Effector memory CD4-positive, alpha-beta T cell (primary cell): ENCODE results near the gene WDR86.

Experiments used
- DNase-seq, 3 donors: peaks; one replicate each; pipeline ENCODE4 v3.0.0-alpha.2; 2020
- H3K27ac ChIP-seq: 2 replicates; pipeline ENCODE4 v1.7.0; 2013; ENCODE audit warnings: mild to moderate bottlenecking, low read length, moderate library complexity; ENCODE audit not compliant: insufficient read depth, poor library complexity, severe bottlenecking
- H3K27me3 ChIP-seq: replicated peaks from 2 replicates; pipeline ENCODE4 v1.7.0; 2013; ENCODE audit warnings: mild to moderate bottlenecking, low read length; ENCODE audit not compliant: insufficient read depth, control insufficient read depth, poor library complexity, severe bottlenecking
- H3K36me3 ChIP-seq: 2 replicates; pipeline ENCODE4 v1.7.0; 2013; ENCODE audit warnings: mild to moderate bottlenecking, low read length, moderate library complexity; ENCODE audit not compliant: control insufficient read depth, insufficient read depth
- H3K4me1 ChIP-seq: 2 replicates; pipeline ENCODE4 v1.7.0; 2013; ENCODE audit warnings: low read length, mild to moderate bottlenecking; ENCODE audit not compliant: control insufficient read depth, insufficient read depth, poor library complexity, severe bottlenecking
- H3K4me3 ChIP-seq: 2 replicates; pipeline ENCODE4 v1.7.0; 2013; ENCODE audit warnings: low read length, low read depth, mild to moderate bottlenecking; ENCODE audit not compliant: insufficient read depth, poor library complexity, severe bottlenecking
- H3K9me3 ChIP-seq: 2 replicates; pipeline ENCODE4 v1.7.0; 2013; ENCODE audit warnings: mild to moderate bottlenecking, low read length, moderate library complexity; ENCODE audit not compliant: control insufficient read depth

WDR86 gene

DNA sequence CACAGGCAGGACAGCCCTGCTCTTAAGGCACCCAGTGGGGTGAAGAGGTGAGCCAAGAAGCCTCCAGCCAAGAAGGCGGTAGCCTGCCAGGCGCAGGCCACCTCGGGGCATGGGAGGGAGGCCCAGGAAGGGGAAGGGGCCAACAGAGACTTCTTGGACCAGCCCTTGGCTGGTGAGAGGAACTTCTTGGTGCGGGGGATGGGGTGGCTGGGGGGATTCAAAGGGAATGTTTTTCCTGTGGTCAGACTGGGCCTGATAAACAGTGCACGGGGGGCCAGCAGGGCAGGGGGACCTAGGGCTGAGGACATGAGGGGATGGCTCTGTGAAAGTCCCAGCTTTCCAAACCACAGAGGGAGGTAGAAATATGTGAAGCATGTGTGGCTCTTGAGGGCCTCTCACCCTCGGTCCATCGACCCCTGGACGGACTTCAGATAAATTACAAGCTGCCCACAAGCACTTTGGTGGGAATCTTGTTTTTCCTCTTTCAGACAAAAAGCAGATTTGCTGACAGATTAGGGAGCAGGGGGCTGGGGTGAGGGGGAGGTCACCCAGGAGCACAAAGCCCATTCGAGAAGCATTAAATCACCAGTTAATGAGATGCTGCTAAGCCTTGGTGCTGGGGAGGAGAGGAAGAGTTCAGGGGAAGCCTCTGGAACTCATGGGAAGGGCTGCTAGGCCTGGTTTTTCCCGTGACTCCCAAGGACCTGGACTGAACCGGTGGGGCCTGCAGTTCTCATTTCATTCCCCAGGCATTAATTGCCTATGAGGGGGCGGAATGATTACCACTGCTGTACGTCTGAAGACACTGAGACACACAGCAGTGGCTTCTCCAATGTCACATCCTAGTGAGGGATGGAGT is 18.8 kb upstream of the WDR86 start:
- no peak overlapping the region for H3K4me3 ChIP-seq
- no peaks in the 10 kb centered on the region for H3K36me3 ChIP-seq
- no peaks in the 10 kb centered on the region for H3K27me3 ChIP-seq
- H3K9me3 ChIP-seq: no peaks in the 10 kb centered on the region
- no peak for DNase-seq
- peaks cover 70% of the 10 kb centered on the region for H3K4me1 ChIP-seq
- peak overlapping the region; percentile 48 for H3K27ac ChIP-seq

DNA sequence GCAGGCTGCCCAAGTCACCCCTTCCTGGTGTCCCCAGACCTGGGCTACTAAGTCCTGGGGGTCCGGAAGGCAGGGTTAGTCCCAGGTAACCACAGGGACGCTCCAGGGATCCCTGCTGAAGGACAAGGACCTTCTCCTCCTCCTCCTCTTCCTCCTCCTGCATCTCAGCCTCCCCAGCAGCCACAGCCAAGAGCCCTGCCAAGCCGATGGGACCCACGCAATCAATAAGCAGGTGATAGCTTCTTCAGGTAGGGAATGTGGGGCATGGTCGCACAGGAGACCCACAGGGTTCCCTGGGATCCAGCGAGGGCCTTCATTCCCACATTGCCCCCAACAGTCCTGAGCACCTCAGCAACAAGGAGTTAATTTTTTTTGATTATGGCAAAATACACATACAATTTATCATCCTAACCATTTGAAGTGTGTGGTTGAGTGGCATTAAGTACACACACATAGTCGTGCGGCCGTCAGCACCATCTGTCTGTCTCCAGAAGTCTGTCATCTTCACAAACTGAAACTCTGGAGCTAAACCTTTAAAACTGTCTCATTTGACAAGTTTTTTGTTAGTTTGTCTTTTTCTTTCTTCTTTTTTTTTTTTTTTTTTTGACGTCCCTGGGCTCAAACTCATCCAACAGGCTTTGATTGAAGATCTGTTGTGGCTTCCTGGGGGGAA is 18.0 kb upstream of the WDR86 start:
- Histone ChIP-seq H3K4me3 (no peak overlapping the region), H3K36me3 (no peaks in the 10 kb centered on the region), H3K4me1 (peaks cover 62% of the 10 kb centered on the region), H3K9me3 (no peaks in the 10 kb centered on the region), H3K27me3 (no peaks in the 10 kb centered on the region), H3K27ac (peak overlapping the region; percentile 48)
- DNase-seq: no peak

DNA sequence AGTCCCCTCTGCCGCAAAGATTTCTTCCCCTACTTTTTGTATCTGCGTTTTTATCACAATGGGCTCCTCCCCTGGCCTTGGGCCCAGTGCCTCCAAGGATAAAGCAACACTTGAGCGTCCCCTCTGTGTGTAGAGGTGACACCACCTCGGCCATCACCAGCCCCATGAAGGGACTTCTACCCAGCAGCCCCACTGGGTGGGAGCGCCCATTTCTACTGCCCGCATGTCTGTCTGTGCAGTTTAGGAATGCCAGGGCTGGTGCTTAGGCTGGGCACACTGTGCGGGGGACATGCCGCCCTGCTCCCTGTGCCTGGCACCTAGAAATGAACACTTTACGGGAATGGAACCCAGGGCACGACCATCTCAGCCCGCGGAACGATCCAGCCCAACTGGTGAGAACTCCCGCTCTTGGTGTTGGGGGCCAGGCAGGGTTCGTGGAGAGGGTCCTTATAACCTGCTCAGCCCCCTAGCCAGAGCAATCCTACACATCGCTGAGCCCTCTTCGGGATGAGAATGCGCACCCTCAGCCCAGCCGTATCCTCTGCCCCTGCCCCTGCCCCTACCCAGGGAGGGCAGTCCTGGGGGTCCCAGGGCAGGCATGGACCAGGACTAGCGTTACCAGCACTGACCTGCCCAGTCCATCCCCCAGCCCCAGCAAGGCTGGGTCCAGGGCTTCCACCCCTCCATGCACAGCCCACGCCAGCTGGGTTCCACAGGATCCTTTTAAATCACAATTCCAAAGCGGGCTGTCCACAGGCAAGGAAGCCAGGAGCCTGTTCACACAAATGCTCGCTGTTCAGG is 17.3 kb upstream of the WDR86 start:
- no peaks in the 10 kb centered on the region for H3K36me3 ChIP-seq
- no peak overlapping the region for H3K27ac ChIP-seq
- DNase-seq: no peak
- H3K4me1 ChIP-seq: peaks cover 55% of the 10 kb centered on the region
- no peak overlapping the region for H3K4me3 ChIP-seq
- no peaks in the 10 kb centered on the region for H3K27me3 ChIP-seq
- no peaks in the 10 kb centered on the region for H3K9me3 ChIP-seq

DNA sequence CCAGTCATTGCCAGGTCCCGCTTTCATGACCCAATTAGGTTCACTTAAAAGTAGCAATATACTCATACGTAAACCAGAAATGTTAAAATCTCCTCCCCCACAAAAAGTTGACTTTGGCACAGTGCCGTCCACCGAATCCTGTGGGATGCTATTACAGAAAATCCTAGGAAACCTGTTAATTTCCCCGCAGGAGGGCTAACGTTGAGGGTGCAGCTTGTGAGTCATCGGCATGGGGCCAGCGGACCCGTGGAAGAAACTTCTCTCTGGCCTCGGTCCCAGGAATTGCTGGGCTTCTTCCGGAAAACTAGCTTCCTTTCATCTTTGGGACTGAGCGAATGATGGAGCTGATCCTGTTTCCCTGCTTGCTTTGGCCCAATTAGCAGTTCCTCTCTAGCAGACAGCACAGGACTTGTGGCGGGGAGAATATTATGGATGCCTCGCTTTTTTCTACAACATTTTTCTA is 16.6 kb upstream of the WDR86 start:
- no peak for DNase-seq
- peaks cover 48% of the 10 kb centered on the region for H3K4me1 ChIP-seq
- no peak overlapping the region for H3K27ac ChIP-seq

DNA sequence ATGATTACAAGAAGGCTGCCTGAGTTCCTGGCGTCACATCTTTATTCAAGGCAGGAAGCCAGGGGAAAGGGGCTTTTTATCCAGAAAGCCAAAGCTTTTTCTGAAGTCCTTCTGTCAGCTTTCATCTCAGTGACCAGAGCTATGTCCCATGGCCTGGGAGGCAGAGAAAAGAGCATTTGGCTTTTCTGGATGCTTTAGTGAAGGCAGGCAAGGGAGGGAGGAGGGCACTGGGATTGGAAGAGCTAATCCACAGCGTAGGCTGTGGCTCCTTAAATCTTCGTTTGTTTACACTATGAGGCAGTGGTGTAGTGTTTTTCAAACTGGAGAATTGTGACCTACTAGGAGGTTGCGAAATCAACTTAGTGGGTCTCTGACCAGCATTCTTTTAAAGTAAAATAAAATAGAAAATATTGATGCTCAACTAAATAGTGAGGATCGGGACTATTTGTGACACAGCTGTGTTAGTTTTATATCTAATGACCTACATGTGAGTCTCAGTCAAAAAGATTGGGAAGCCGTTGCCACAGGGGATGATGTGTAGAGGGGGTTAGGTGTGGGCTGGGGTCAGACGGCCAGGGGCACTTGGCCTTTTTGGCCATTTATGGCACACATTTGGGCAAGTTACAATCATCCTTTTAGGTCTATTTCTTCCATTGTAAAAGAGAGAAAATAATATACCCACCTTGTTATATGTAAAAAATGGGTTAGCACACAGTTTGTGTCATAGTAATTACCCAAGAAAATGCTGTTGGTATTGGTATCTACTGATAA is 16.0 kb upstream of the WDR86 start:
- peaks cover 43% of the 10 kb centered on the region for H3K4me1 ChIP-seq
- DNase-seq: no peak
- H3K27me3 ChIP-seq: no peaks in the 10 kb centered on the region
- H3K4me3 ChIP-seq: no peak overlapping the region
- no peak overlapping the region for H3K27ac ChIP-seq
- H3K9me3 ChIP-seq: no peaks in the 10 kb centered on the region
- H3K36me3 ChIP-seq: no peaks in the 10 kb centered on the region

More for the DNA sequence above, 16.6 kb upstream of the WDR86 start:
- no peaks in the 10 kb centered on the region for H3K9me3 ChIP-seq
- H3K36me3 ChIP-seq: no peaks in the 10 kb centered on the region
- H3K4me3 ChIP-seq: no peak overlapping the region
- no peaks in the 10 kb centered on the region for H3K27me3 ChIP-seq

DNA sequence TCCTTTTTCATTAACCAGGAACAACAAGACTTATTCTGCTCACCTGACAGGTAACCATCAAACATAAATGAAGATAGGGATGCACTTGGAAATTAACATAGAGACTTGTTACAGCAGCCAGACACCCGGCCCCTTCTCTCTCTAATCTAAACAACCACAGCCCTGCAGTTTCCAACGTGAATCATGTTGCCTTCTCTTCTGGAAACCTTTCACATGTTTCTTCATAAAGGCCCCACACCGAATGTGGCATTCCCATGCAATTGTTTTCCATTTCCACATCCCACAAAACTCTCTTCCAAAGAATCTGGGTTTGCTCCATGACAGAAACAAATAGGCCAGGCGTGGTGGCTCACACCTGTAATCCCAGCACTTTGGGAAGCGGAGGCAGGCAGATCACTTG is 15.0 kb upstream of the WDR86 start:
- Histone ChIP-seq H3K27me3 (no peaks in the 10 kb centered on the region), H3K27ac (no peak overlapping the region)
- DNase-seq: no peak

DNA sequence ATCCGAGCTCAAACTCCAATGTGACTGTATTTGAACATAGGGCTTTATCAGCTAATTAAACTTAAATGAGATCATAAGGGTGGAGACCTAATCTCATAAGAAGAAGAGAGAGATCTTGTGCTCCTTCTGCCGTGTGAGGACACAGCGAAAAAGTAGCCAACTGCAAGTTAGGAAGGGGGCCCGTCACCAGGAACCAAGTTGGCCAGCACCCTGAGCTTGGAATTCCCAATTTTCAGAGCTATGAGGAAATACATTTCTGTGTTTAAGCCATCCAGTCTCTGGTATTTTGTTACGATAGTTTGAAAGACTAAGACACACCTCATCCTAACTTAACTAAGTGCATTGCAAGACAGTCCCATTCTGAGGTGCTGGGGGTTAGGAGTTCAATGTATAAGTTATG is 14.1 kb upstream of the WDR86 start:
- no peaks in the 10 kb centered on the region for H3K9me3 ChIP-seq
- H3K27me3 ChIP-seq: no peaks in the 10 kb centered on the region
- no peak for DNase-seq
- peaks cover 24% of the 10 kb centered on the region for H3K4me1 ChIP-seq
- no peaks in the 10 kb centered on the region for H3K36me3 ChIP-seq
- no peak overlapping the region for H3K4me3 ChIP-seq
- H3K27ac ChIP-seq: no peak overlapping the region

More for the DNA sequence above, 15.0 kb upstream of the WDR86 start:
- Histone ChIP-seq H3K4me1 (peaks cover 33% of the 10 kb centered on the region), H3K36me3 (no peaks in the 10 kb centered on the region), H3K9me3 (no peaks in the 10 kb centered on the region), H3K4me3 (no peak overlapping the region)

DNA sequence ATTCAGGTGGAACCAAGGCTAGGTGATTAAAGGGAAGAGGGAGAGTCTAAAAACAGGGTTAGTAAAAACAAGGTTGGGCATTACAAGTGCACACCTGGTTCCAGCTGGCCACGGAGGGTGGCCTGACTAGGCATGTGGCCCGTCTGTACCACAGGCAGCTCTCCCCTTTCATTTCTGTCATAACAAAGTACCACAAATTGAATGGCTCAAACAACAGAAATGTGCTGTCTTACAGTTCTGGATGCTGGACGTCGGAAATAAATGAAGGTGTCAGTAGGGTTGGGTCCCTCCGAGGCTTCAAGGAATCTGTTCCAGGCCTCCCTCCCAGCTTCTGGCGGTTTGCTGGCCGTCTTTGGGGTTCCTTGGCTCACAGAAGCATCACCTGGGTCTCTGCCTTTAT is 13.4 kb upstream of the WDR86 start:
- no peak overlapping the region for H3K27ac ChIP-seq
- H3K36me3 ChIP-seq: no peaks in the 10 kb centered on the region
- H3K4me1 ChIP-seq: peaks cover 17% of the 10 kb centered on the region
- H3K27me3 ChIP-seq: no peaks in the 10 kb centered on the region
- H3K9me3 ChIP-seq: no peaks in the 10 kb centered on the region
- no peak overlapping the region for H3K4me3 ChIP-seq
- no peak for DNase-seq

DNA sequence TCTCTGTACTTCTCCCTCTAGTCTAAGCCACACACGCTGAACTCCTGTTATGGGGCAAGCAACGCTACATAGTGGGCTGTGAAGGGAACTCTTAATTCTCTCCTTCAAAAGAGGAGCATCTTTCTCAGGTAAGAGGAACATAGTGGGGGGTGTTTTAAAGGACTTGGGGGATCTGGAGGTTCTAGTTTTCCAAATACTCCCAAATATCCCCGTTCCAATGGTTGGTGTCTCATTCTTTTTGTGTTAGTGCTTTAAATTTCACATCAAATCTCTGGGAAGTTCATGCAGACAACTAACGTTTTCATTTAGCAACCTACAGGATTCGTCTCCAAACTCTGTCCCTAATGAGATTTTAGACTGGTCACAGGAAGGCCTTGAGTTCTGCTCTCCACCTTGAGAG is 12.4 kb upstream of the WDR86 start:
- H3K27me3 ChIP-seq: no peaks in the 10 kb centered on the region
- H3K9me3 ChIP-seq: no peaks in the 10 kb centered on the region
- no peak overlapping the region for H3K4me3 ChIP-seq
- H3K36me3 ChIP-seq: no peaks in the 10 kb centered on the region
- no peak overlapping the region for H3K27ac ChIP-seq
- DNase-seq: no peak
- H3K4me1 ChIP-seq: peaks cover 7% of the 10 kb centered on the region
